Pons (tissue), 1 donor: ENCODE results near the gene WNT7A.

Experiments used
- DNase-seq: peaks from one replicate; pipeline ENCODE4 v3.0.0-alpha.2; 2016; ENCODE audit warnings: low spot score

The WNT7A gene

GRCh38 chr3:13827699-13828098, 52.2 kb downstream of the WNT7A start:
- no peak for DNase-seq

- no peak for DNase-seq
Measured at GRCh38 chr3:13827256-13827655, 52.6 kb downstream of the WNT7A start.

DNA sequence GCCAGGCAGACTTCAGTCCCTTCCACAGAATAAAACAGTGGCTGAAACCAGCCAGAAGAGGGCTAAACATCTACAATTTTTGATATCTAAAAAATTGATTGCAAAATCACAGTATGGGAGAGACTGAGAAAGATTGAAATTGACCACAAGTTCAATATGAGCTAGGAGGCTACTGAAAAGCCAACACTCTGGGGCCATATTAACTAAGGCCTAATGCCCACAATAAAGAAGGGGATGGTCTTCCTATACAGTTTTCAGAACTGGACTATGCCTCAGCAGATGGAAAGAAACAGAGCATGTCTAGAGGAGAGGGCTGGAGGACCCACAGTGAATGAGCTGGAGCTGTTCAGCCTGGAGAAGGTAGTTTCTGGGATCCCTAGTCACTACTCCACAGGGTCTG, 53.2 kb downstream of the WNT7A start:
- DNase-seq = no peak

DNA sequence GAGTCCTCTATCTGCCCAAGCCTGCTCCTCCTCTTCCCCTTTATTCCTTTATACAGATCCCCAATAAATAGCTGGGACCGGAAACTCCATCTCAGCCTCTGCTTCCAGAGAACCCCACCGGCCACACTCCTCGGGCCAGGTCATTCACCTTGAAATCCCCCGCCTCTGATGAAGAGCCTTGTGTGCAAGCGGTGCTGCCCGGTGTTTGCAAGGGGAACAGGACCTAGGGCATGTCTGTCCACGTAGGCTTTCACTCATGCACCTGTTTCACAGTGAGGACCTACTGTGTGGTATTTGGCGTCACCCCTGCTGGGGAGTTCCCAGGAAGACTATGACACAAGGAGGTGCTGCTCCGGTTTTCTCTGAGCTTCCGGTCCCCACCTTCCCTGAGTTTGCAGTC, 54.0 kb downstream of the WNT7A start:
- DNase-seq = no peak

DNA sequence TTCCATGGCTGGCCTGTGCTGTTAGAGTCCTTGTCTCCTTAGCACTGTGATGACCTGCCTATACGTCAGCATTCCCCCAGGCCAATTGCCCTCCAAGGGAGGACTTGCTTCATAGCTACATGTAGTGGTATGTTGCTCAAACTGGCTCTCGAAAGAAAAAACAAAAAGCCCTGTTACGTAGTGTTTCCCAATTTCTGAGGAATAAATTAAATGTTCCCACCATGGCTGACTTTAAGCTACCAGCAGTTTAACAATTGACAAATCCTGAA, 54.6 kb downstream of the WNT7A start:
- DNase-seq = no peak

DNA sequence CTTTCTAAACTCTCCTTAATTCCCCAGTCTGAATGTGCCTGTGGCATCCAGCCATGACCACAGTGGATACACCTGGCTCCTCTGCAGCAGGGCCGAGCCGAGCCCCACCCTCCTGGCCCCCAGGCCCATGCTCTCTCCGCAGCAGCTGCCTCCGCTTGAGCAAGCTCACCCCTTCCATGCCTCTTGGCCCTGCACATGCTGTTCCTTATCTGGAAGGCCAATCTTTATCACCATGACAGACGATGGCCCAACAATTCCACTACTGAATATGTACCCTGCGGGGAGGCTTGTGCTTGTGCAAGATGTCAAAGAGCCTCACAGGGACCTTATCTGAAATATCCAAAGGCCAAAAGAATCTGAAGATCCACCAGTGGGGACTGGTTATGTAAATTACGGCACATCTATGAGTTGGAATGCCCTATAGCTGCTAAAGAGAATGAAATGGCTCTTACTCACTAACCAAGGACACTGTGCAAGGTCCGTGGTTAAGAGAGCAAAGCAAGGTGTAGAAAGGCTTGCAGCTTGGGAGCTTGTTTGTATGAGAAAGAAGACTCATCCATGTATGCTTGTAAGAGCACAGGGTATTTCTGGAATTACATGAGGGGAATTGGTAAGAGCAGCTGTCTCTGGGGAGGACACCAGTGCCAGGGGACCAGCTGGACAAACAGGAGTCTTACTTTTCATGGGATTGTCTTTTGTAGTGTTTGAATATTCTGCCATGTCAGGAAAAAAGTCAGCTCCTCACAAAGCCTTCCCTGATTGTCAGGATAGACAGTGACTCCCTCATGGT, 55.2 kb downstream of the WNT7A start:
- DNase-seq = no peak

DNA sequence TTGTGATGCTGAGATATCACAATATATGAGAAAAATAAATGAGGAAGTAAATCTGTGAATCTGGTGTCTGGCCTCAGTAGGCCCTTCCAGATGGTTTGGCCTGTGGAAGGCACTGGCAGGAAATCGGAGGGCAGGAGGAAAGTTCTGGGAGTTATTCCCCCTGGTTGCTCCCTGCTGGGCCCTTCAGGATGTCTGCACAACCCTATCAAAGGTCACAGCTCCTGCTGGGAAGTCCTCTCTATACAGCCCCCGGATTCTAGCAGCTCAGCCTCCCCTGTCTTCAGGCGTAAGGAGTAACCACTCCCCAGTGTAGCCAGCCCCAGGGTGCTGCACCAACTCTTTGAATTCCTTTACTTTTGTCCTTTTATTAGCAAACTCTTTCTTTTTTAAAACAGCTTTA, 56.2 kb downstream of the WNT7A start:
- no peak for DNase-seq

DNA sequence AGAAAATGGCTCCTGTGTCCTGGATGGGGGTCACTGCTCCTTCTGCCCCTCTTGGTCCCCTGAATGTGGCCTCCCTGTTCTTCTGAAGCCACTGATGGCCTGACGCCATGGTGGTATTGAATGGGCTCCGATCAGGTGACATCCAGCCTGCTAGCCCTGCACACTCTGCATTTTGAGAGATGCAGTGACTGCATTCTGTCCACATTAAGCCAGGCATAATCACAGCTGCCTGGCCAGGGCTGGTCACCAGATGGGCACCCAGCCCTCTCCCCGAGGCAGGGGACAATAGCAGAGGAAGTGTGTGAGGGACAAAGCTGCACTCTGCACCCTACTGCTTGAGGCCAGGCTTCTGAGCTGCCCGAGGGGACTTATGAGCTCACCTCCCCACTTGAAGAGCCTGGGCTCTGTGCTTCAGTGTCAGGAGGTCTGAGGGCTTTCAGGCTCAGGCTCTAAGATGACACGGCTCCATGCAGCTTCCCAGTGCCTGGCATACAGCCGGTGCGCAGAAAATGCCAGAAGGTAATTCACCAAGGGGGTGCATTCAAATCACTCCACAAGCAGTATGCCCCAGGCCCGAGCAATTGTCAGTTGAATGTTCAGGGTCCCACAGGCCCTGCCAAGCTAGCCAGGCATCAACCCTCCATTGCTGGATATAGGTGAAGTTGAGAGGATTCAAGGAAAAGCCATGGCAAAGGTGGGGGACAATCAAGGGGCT, 56.8 kb downstream of the WNT7A start:
- DNase-seq = no peak

DNA sequence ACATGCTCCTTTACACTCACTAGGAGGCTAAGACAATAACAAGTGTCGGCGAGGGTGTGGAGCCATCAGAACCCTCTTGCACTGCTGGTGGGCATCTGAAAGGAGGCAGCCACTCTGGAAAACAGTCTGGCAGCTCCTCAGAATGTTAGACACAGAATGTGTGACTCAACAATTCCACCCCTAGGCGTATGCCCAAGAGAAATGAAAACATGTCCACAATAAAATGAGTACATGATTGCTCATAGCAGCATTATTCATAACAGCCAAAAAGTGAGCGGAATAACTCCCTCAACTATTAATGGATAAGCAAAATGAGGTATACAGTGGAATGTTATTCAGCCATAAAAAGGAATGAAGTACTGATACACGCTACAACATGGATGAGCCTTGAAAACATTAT, 57.8 kb downstream of the WNT7A start:
- no peak for DNase-seq

DNA sequence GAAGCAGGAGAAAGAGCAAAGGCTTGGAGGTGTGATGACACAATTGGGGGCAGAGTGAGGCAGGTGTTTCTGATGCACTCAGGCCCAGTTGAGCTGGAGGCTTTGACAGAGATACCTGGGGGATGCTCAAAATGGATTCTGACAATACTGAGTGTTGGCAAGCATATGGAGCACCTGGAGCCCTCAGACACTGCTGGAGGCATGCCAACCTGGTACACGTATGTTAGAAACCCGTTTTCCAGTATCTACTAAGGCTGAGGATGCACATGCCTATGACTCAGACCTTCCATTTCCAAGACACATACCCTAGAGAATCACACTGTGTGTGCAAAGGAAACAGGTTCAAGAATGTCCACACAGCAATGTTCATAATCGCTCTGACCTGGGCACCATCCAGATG, 58.7 kb downstream of the WNT7A start:
- DNase-seq = no peak

DNA sequence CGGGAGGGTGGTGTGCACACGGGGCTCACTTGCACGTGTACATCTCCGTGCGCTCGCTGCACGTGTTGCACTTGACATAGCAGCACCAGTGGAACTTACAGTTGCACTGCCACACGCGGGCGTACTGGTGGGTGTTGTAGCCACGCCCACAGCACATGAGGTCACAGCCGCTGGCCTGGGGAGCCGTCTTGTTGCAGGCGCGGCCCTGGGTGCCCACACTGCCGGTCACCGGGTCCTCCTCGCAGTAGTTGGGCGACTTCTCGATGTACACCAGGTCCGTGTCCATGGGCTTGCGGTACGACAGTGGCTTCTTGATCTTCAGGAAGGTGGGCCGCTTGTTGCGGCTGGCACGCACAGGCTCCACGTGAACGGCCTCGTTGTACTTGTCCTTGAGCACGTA, 61.0 kb downstream of the WNT7A start:
- no peak for DNase-seq

DNA sequence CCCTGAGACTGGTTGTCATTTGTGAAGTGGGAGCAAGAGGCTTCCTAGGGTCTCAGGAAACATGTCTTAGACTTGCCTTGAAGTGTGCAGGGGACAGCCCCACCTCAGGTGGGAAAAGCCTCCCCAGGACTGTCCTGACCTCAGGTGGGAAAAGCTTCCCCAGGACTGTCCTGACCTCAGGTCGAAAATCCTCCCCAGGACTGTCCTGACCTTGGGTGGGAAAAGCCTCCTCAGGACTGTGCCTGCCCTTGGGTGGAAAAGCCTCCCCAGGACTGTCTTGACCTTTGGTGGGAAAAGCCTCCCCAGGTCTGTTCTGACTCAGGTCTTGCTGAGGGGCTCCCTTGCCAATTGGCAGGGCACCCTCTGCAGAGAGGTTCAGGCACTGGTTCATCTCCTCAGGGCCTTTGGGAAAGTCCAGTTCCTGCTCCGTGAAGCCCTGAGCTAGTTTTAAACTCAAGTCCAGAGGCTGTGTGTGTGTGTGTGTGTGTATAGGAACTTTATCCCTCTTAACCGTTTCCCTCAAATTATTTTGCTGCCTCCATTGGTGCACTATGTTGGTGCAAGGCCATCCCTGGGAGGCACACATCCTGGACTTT, 64.7 kb downstream of the WNT7A start:
- no peak for DNase-seq

DNA sequence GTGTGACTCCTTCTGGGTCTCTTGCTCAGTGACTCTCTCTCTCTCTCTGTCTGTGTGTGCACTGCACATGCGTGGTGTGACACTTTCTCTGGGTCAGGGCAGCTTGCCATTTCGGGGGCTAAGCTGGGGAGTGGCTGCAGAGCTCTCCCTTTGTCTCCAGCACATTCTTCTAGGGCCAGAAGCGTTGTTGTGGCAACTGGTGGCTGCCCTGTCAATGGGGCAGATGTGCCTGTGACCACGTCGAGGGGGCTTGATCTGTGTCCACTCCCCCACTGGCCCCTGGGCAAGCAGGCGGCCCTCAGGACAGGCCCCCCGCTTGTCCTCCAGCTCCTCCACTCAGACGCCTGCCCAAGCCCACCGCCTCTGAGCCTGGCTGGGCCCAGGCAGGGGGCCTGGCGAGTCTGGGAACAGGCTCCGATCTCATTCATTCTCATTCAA, 67.8 kb downstream of the WNT7A start:
- DNase-seq = peak; percentile 67

DNA sequence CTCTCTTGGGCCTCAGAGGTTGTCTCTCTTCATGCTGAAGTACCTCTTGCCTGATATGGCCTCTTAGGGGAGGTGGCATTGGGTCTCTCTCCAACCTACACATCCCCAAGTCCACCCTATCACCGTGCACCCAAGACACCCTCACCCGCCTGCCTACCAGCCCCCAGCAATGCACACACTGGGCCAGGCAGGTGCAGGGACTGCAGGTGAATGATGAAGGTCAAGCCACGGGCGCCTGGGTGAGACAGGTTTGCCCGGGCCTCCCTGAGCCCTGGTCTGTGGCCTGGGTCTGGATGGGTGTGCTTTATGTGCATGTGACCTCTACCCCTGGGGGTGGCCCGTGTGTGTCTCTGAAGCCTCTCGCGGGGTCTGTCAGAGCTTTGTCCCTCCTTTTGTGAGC, 68.3 kb downstream of the WNT7A start:
- no peak for DNase-seq

- no peak for DNase-seq
Measured at GRCh38 chr3:13808550-13808949, 71.3 kb downstream of the WNT7A start.

GRCh38 chr3:13801361-13802204, 78.3 kb downstream of the WNT7A start:
- DNase-seq = no peak

- no peak for DNase-seq
Measured at GRCh38 chr3:13800064-13800463, 79.8 kb downstream of the WNT7A start.

GRCh38 chr3:13798401-13798800, 81.5 kb downstream of the WNT7A start:
- DNase-seq = no peak

DNA sequence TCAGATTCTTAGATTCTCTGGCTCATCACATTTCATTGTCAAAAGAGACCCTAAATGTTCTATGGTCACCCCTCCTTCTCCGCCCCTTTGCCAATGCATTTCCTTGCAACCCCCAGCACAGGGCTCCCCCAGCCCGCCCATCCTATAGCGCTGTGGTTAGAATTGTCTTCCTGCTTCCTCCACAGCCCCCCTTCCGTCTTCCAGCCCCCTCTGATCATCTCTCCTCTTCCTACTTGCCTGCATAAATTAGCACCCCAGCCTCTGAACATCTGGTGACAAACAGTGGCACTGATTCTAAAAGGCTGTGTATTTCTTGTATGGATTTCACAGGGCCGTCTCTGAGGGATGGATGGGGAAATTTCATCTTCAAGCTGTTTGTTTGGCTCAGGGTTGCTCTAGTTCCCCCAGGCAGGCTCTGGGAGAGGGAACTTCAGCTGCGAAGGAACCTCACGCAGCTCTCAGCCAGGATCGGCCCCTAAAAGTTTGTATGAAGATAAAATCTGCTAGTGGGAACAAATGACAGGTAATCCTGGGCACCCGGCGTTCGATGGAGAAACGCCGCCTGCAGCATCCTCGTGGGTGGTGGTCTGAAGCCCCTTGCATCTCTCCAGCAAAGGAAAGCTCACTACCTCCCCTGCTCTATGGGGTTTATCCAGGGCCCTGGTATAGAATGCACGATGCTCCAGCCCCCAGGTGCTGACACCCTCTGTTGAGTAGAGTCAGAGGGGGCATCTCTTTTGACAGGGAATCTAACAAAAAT, 83.0 kb downstream of the WNT7A start:
- DNase-seq = no peak

DNA sequence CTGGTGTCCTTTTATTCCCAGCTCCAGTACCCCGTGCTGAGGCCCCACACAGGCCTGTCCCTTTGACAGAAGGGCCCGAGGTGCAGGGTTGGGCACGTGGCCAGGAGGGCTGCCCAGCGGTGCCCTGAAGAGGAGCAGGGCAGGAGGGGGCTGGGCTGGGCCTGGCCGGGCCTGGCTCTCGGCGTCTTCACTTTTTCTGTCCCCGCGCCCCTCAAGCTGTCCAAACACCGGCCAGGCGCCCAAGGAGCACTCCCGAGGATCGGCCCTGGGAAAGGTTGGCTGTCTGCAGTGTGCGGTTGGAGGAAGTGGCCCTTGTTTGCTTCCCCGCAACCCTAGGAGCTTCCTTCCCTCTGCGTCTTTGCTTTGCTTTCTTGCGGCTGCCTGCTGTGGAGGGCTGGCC, 84.1 kb downstream of the WNT7A start:
- DNase-seq = no peak

- DNase-seq = no peak
Measured at GRCh38 chr3:13794322-13794721, 85.5 kb downstream of the WNT7A start.

GRCh38 chr3:13793451-13793850, 86.4 kb downstream of the WNT7A start:
- DNase-seq = no peak
